SK-N-SH treated with all-trans-retinoic acid at 6 μM for 48 hours (cell line): ENCODE data around the gene ARFRP1.

Experiments used
- POU6F1 ChIP-seq: fragments of 250-450 bp; sonication (Bioruptor Pico); IDR thresholded peaks from 2 replicates; pipeline ENCODE4 v1.8.0; 2021; ENCODE audit warnings: low read depth, mild to moderate bottlenecking, moderate library complexity, borderline replicate concordance
- SNAI2 ChIP-seq: fragments of 250-450 bp; sonication (Bioruptor Pico); IDR thresholded peaks from 2 replicates; pipeline ENCODE4 v1.5.0; 2020; ENCODE audit warnings: mild to moderate bottlenecking, moderate library complexity

DNA sequence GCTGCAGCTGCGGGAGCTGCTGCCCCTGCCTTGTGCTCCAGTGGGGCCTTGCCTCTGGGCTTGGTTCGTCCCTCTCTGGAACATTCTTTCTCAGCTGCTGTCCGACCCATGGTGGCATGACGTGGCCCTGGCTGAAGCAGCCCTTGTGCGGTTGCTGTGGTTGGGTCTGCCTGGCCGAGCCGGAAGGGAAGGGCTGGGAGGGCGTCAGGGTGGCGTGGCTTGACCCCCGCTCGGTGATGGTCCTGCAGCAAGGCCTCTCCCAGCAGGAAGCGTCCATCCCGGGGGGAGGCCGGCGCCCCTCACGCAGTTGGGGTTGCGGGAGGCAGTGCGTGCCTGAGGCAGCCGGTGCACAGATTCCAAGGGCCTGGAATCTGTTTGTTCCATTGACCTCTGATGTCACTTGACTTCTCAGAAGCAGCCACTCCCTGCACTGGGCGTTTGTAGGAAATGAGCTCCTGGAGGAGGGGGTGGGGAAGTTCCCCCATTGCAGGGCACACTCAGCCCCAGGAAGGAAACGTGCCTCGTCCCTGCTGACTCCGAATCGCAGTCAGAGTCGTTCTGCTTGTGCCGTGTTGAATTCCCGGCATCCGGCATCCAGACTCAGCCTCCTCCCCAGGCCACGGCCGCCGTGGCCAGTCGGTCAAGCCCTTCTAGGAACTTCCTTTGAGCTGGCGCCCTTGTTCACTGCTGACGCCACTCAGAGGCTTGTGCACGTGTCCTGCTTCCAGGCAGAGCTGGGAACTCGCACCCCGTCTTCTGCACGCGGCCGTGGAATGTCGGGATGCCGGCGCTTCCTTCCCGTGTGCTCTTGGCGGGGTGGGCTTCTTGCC is 21.1 kb downstream of the ARFRP1 start:
- TF ChIP-seq POU6F1 (CRISPR knock-in tag) = no peak
- TF ChIP-seq SNAI2 (CRISPR knock-in tag) = no peak
